B cell (primary cell): ENCODE results near the gene RNF40.

Experiments
- EZH2 ChIP-seq: IDR thresholded peaks from 2 replicates; pipeline ENCODE4 v1.6.1; 2012; ENCODE audit warnings: borderline replicate concordance, low read depth, mild to moderate bottlenecking, moderate library complexity, low read length; ENCODE audit not compliant: insufficient read depth, poor library complexity, severe bottlenecking
- TF ChIP-seq, protein P1 (sequence below): fragments of 200-600 bp; IDR thresholded peaks from one replicate; pipeline ENCODE4 v1.8.0; 2022; ENCODE audit warnings: antibody characterized with exemption, mild to moderate bottlenecking

DNA sequence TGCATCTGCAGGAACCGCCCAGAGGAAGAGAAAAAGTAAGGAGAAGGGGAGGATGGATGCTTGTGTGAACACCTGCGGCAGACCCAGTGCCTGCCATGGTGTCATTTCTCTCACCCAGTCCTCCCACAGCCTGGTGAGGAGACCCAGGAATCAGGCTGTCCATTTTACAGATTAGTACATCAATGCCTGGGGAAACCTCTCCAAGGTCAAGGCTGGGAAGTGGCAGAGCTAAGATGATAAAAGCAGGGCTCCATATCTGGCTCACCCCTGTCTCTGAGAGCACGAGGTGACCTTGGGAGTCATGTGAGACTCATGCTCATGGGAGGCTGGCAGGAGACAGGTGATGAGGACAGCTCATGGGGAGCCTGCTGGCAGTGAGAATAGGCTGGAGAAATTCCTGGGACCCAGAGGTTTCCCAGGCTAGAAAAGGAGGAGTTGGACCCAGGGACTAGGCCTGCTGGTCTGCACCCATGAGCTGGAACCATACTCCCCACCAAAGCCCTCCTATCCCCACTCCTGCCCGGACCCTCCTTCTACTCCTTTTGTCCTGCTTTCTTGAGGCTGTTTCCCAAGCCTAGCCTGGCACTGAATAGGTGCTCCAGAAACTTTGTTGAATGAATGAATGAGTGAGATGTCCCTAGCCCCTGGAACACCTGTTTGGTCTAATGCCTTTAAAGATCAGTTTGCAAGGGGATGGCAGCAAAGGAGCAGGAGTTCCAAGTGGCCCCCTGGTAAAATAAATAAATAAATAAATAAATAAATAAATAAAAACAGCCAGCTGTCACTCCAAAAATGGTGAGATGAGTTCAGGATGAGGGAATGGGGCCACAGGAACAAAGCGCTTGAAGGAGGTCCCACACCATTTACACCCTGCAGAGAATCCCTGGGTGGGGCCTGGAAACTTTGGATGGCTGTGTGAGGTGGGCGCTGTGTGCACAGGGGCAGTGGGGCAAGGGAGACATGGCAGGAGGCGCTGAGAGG is 23.3 kb downstream of the RNF40 start:
- TF ChIP-seq, protein P1, sequence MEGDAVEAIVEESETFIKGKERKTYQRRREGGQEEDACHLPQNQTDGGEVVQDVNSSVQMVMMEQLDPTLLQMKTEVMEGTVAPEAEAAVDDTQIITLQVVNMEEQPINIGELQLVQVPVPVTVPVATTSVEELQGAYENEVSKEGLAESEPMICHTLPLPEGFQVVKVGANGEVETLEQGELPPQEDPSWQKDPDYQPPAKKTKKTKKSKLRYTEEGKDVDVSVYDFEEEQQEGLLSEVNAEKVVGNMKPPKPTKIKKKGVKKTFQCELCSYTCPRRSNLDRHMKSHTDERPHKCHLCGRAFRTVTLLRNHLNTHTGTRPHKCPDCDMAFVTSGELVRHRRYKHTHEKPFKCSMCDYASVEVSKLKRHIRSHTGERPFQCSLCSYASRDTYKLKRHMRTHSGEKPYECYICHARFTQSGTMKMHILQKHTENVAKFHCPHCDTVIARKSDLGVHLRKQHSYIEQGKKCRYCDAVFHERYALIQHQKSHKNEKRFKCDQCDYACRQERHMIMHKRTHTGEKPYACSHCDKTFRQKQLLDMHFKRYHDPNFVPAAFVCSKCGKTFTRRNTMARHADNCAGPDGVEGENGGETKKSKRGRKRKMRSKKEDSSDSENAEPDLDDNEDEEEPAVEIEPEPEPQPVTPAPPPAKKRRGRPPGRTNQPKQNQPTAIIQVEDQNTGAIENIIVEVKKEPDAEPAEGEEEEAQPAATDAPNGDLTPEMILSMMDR, result no peak
- TF ChIP-seq EZH2, result no peak
